Measurements from ENCODE around the gene IL17B.

DNA sequence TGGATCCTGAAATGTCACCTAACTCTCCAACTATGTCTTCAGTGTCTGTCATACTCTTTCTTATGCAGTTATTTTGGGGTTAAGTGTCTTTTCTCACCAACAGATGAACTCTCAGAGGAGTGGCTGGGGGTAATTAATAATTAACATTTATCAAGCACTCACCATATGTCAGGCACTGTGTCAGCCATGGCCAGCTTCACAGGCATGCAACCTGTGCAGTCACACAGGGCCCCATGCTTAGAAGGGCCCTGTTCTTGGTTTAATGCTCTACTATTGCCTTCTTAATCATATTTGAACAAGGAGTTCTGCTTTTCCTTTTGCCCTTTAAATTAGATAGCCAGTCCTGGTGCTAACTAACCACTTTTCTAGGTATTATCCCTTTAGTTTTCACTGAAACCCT, 37.2 kb downstream of the IL17B start:
- no peak for TF ChIP-seq POLR2A (IDR thresholded peaks at IDR 0.05)
- TF ChIP-seq, protein P1, sequence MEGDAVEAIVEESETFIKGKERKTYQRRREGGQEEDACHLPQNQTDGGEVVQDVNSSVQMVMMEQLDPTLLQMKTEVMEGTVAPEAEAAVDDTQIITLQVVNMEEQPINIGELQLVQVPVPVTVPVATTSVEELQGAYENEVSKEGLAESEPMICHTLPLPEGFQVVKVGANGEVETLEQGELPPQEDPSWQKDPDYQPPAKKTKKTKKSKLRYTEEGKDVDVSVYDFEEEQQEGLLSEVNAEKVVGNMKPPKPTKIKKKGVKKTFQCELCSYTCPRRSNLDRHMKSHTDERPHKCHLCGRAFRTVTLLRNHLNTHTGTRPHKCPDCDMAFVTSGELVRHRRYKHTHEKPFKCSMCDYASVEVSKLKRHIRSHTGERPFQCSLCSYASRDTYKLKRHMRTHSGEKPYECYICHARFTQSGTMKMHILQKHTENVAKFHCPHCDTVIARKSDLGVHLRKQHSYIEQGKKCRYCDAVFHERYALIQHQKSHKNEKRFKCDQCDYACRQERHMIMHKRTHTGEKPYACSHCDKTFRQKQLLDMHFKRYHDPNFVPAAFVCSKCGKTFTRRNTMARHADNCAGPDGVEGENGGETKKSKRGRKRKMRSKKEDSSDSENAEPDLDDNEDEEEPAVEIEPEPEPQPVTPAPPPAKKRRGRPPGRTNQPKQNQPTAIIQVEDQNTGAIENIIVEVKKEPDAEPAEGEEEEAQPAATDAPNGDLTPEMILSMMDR (IDR thresholded peaks at IDR 0.05) = no peak

All from breast epithelium (tissue), 3 donors.